Osteocyte (in vitro differentiated cells): ENCODE data around the gene PUM1. TPM values are rescaled to one million over a fixed set of nuclear protein-coding genes. Genes with fewer than 3 reads are reported as not detected.
A peak's percentile ranks its signal among the peaks of the same experiment; 100 is the strongest.
"Not testable (repeated sequence)": the region's sequence is repeated elsewhere in the genome, so short reads cannot be mapped to it uniquely, and the experiment has no call there.

Experiments used
- DNase-seq: peaks from one replicate; pipeline ENCODE4 v3.0.0; 2021; ENCODE audit warnings: mixed read lengths; ENCODE audit not compliant: unreplicated experiment; ENCODE audit errors: extremely low spot score
- H3K27ac Mint-ChIP-seq: one replicate; pipeline ENCODE4 v1.8.0; 2021; ENCODE audit warnings: mild to moderate bottlenecking, mixed read lengths; ENCODE audit not compliant: unreplicated experiment
- H3K27me3 Mint-ChIP-seq: one replicate; pipeline ENCODE4 v1.8.0; 2021; ENCODE audit warnings: mixed read lengths; ENCODE audit not compliant: unreplicated experiment
- H3K36me3 Mint-ChIP-seq: one replicate; pipeline ENCODE4 v1.8.0; 2021; ENCODE audit warnings: mixed read lengths; ENCODE audit not compliant: unreplicated experiment
- H3K4me1 Mint-ChIP-seq: one replicate; pipeline ENCODE4 v1.8.0; 2021; ENCODE audit warnings: mixed read lengths; ENCODE audit not compliant: unreplicated experiment
- H3K4me3 Mint-ChIP-seq: one replicate; pipeline ENCODE4 v1.8.0; 2021; ENCODE audit warnings: mild to moderate bottlenecking, moderate library complexity, mixed read lengths; ENCODE audit not compliant: unreplicated experiment
- H3K9me3 Mint-ChIP-seq: one replicate; pipeline ENCODE4 v1.8.0; 2021; ENCODE audit warnings: mixed read lengths; ENCODE audit not compliant: unreplicated experiment
- CTCF ChIP-seq: fragments of 200-600 bp; sonication (generic); IDR thresholded peaks from 2 replicates; pipeline ENCODE4 v1.5.0; 2021; ENCODE audit warnings: antibody characterized with exemption, mild to moderate bottlenecking, moderate library complexity
- total RNA-seq: library from RNA; stranded (reverse); gene quantifications from 2 replicates; pipeline ENCODE4 v1.2.1, GENCODE V29; 2021

PUM1 gene
- total RNA-seq, 1 donor from 2014 or later, result 145 TPM

- H3K4me1 Mint-ChIP-seq, result peaks cover 35% of the 10 kb centered on the region
- DNase-seq, result no peak
- H3K27me3 Mint-ChIP-seq, result no peaks in the 10 kb centered on the region
- peak overlapping the region; percentile 77 for H3K27ac Mint-ChIP-seq
- no peaks in the 10 kb centered on the region for H3K9me3 Mint-ChIP-seq
- no peaks in the 10 kb centered on the region for H3K36me3 Mint-ChIP-seq
- TF ChIP-seq CTCF, result no peak
- no peak overlapping the region for H3K4me3 Mint-ChIP-seq
Observed at GRCh38 chr1:31095985-31096384, 30.5 kb upstream of the PUM1 start.

DNA sequence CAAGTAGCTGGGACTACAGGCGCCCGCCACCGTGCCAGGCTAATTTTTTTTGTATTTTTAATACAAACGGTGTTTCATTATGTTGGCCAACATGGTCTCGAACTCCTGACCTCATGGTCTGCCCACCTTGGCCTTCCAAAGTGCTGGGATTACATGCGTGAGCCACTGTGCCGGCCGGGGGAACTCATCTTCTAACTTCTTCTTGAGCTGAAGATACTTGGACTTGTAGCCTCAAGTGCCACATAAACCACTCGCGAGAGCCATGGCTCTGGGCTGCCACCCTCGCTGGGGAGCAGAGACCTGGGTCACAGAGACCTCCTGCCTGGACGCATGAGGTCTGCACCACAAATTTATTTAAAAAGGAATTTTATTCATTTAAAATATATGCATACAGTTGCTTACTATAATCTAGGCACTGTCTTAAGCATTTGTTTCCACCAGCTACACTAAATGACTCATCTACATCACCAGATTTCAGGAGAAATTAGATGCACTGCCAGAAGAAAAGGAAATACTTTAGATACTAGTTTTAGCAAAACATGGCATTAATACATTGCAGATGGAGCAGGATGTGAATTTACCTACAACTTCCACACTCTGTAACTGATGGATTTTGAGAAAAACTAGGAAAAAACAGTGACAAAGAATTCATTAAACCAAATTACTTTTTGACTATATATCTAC lies 29.9 kb upstream of the PUM1 start:
- Mint-ChIP-seq H3K36me3 (no peaks in the 10 kb centered on the region), H3K4me3 (no peak overlapping the region), H3K27ac (peak overlapping the region; percentile 77), H3K4me1 (peaks cover 29% of the 10 kb centered on the region), H3K9me3 (no peaks in the 10 kb centered on the region), H3K27me3 (no peaks in the 10 kb centered on the region)
- TF ChIP-seq CTCF, result no peak
- no peak for DNase-seq

DNA sequence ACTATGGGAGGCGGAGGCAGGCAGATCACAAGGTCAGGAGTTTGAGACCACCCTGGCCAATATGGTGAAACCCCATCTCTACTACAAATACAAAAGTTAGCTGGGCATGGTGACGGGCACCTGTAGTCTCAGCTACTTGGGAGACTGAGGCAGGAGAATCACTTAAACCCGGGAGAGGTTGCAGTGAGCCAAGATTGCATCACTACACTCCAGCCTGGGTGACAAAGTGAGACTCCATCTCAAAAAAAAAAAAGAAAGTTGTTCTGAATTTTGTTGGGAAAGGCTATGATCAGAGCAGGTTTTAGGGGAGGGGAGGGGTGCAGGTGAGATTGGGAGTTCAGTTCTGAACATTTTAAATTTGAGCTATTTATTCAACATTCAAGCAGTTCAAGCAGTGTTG lies 22.6 kb upstream of the PUM1 start:
- H3K27me3 Mint-ChIP-seq, H3K9me3 Mint-ChIP-seq, H3K4me1 Mint-ChIP-seq, H3K27ac Mint-ChIP-seq, DNase-seq, H3K4me3 Mint-ChIP-seq, H3K36me3 Mint-ChIP-seq: not testable (repeated sequence)

DNA sequence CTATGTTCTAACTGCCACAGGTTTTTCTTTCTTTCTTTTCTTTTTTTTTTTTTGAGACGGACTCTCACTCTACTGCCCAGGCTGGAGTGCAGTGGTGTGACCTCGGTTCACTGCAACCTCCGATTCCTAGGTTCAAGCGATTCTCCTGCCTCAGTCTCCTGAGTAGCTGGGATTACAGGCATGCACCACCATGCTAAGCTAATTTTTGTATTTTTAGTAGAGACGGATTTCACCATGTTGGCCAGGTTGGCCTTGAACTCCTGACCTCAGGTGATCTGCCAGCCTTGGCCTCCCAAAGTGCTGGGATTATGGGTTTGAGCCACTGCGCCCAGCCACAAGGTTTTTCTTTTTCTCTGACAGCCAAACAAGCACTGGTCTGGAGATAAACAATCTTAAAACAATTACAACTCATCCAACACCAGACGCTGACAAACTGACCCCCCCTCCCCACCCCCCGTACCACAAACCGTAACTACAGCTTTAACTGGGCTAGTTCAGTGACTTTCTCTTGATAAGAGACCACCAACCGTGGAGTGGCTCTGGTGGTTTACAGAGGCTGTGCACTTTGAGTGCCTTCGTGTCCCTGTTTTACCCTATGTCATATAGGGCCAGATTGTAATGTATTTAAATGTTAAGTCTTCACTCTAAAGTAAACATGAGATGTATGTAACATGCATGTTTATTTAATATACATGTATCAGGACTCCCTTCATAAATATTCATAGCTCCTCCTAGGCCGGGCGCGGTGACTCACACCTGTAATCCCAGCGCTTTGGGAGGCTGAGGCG lies 19.5 kb upstream of the PUM1 start:
- no peak for TF ChIP-seq CTCF
- Mint-ChIP-seq H3K27ac (no peak overlapping the region), H3K9me3 (no peaks in the 10 kb centered on the region), H3K36me3 (no peaks in the 10 kb centered on the region), H3K4me3 (no peak overlapping the region), H3K4me1 (no peaks in the 10 kb centered on the region), H3K27me3 (no peaks in the 10 kb centered on the region)
- no peak for DNase-seq

- Mint-ChIP-seq H3K27ac (no peak overlapping the region), H3K27me3 (no peaks in the 10 kb centered on the region), H3K9me3 (no peaks in the 10 kb centered on the region), H3K4me3 (no peak overlapping the region), H3K4me1 (no peaks in the 10 kb centered on the region), H3K36me3 (no peaks in the 10 kb centered on the region)
- no peak for DNase-seq
- no peak for TF ChIP-seq CTCF
Observed at GRCh38 chr1:31082385-31082784, 16.9 kb upstream of the PUM1 start.
